Adrenal gland (tissue), 5 donors: Measurements from ENCODE around the gene COL16A1.

Experiments
- POLR2A ChIP-seq, 2 donors: fragments of 450-650 bp; IDR thresholded peaks; one replicate each; pipeline ENCODE4 v1.6.1; 2017; ENCODE audit warnings: antibody characterized with exemption in 2 of 2, mild to moderate bottlenecking in 2 of 2, moderate library complexity in 1 of 2
- TF ChIP-seq, protein P1 (sequence below), 6 experiments: fragments of 450-650 bp in 4 of 6; fragments of 200-600 bp in 2 of 6; sonication (generic) in 1 of 6; IDR thresholded peaks; 1 replicate in 5 of 6; 2 replicates in 1 of 6; pipeline versions ENCODE4 v1.5.1 to v1.8.0; 2016 to 2021; ENCODE audit warnings: antibody characterized with exemption in 6 of 6, mild to moderate bottlenecking in 2 of 6, moderate library complexity in 1 of 6
- donor health status: DM: no; HTN: no; CAD: no.

DNA sequence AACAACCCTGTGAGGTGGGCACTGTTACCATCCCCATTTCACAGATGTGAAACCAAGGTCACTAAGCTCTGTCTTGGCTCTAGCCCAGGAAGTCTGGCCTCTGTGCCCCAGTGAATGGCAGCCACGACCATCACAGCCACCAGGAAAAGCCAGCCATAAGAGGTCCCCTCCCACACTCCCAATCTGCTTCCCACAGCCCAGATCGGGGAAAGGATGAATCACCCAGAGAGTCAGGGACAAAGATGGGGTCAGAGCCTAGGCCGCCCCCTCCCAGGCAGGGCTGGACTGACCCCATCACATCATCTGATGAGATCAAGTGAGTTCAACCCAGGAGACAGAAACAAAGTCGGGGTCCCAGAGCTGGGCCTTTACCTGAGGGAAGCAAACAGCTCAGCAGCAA, 22.9 kb upstream of the COL16A1 start:
- TF ChIP-seq, protein P1, sequence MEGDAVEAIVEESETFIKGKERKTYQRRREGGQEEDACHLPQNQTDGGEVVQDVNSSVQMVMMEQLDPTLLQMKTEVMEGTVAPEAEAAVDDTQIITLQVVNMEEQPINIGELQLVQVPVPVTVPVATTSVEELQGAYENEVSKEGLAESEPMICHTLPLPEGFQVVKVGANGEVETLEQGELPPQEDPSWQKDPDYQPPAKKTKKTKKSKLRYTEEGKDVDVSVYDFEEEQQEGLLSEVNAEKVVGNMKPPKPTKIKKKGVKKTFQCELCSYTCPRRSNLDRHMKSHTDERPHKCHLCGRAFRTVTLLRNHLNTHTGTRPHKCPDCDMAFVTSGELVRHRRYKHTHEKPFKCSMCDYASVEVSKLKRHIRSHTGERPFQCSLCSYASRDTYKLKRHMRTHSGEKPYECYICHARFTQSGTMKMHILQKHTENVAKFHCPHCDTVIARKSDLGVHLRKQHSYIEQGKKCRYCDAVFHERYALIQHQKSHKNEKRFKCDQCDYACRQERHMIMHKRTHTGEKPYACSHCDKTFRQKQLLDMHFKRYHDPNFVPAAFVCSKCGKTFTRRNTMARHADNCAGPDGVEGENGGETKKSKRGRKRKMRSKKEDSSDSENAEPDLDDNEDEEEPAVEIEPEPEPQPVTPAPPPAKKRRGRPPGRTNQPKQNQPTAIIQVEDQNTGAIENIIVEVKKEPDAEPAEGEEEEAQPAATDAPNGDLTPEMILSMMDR (IDR thresholded peaks at IDR 0.05) = no peak
- TF ChIP-seq POLR2A (IDR thresholded peaks at IDR 0.05) = no peak
